HG03439 (cell line): Measurements from ENCODE around the gene TMEM168.
"Not testable (repeated sequence)": the region's sequence is repeated elsewhere in the genome, so short reads cannot be mapped to it uniquely, and the experiment has no call there.

Experiments
- ATAC-seq: cut with Tn5 transposase; IDR thresholded peaks from one replicate; pipeline ENCODE4 v1.9.1; 2021; ENCODE audit warnings: mild to moderate bottlenecking, moderate library complexity; ENCODE audit not compliant: unreplicated experiment

Gene TMEM168, protein sequence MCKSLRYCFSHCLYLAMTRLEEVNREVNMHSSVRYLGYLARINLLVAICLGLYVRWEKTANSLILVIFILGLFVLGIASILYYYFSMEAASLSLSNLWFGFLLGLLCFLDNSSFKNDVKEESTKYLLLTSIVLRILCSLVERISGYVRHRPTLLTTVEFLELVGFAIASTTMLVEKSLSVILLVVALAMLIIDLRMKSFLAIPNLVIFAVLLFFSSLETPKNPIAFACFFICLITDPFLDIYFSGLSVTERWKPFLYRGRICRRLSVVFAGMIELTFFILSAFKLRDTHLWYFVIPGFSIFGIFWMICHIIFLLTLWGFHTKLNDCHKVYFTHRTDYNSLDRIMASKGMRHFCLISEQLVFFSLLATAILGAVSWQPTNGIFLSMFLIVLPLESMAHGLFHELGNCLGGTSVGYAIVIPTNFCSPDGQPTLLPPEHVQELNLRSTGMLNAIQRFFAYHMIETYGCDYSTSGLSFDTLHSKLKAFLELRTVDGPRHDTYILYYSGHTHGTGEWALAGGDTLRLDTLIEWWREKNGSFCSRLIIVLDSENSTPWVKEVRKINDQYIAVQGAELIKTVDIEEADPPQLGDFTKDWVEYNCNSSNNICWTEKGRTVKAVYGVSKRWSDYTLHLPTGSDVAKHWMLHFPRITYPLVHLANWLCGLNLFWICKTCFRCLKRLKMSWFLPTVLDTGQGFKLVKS

DNA sequence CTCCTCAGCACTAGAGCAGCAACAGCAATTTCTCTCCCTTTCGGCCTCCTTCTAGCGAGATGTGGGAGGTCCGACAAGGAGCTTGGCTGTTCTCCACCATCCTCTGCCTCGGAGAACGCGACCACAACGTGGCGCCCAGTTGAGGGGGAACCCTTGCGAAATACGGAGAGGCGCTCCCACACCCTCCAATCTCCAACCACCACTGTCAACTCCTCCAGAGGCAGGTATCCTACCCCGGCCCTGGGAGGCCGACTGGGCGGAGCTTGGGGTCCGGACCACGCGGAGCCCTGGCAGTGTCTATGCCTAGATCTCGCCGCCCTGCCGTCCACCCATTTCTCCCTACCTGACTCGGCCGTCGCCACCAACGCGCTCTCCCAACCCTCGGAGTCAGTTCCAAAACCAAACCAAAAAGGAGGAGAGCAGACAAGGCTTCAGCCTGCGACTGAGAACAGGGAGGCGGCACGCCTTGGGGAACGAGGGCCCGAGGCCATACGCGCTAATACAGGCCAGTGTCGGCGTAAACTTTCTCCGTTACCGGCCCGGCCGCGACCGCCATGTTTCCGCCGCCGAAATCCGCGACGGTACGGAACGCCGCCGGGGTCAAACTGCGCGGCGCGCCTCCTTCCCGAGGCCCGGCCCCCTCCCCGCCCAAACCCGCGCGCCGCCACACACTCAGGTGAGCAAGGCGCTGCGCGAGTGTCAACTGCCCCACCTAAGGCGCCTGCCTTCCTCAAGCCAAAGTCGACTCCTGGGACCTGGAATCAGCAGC lies at the start of gene TMEM168:
Gene TMEM168, minus strand, starts transcription at position 577 of the 769 bp plus-strand sequence. CDS start 5,568 bp downstream, outside the sequence.
- ATAC-seq: peak; percentile 86

DNA sequence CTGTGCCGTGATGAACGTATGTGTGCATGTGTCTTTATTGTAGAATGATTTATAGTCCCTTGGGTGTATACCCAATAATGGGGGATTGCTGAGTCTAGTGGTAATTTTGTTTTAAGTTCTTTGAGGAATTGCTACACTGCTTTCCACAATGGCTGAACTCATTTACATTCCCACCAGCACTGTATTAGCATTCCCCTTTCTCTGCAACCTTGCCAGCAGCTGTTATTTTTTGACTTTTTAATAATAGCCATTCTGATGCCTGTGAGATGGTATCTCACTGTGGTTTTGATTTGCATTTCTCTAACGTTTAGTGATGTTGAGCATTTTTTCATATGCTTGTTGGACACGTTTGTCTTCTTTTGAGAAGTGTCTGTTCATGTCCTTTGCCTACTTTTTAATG lies 45.7 kb upstream of the TMEM168 start:
- ATAC-seq: not testable (repeated sequence)

DNA sequence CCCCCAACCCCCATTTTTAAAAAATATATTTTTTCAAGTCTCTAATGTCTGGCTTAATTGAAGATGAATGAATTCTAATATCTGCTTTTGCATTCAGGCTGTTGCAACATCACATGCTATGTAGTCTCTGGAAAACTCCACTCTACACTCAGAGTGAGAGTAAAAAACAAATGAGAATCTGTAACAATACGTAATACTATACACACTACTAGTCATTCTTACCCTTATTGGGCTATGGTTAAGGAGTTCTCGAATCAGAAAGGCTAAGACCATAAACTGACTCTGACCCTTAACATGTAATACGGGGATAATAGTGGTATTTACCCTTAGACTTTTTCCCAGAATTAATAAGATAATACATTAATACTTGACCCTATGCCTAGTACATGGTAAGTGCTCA lies 42.9 kb upstream of the TMEM168 start:
- ATAC-seq: no peak

DNA sequence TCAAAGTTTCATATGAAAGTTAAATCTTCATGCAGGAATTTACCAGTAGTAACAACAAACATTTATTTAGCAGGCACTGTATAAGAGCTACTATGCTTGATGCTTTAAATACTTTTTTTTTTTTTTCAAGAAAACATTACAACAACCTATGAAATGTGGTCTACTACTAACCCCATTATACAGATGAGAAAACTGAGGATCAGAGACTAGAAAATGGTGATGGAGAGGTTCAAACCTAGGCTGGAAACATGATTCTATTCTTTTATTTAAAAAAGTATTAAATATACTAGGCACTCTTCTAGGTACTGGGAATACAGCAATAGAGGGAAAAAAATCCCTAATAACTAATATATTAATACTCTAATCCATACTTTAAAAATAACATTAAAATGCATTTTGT lies 40.6 kb upstream of the TMEM168 start:
- no peak for ATAC-seq

DNA sequence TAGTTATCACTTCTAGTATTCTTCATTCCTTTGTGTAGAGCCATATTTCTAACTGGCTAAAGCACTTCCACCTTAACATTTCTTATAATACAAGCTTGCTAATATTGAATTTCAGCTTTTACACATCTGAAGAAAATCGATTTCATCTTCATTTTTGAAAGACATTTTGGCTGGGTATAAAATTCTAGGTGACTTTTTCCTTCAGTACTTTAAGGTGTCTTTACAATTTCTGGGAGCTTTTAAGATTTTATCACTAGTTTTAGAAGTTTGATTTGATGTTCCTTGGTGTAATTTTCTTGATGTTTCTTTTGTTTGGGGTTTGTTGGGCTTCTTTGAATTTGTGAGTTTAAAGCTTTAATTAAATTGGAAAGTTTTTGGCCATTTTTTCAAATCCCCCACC lies 38.5 kb upstream of the TMEM168 start:
- ATAC-seq: no peak

DNA sequence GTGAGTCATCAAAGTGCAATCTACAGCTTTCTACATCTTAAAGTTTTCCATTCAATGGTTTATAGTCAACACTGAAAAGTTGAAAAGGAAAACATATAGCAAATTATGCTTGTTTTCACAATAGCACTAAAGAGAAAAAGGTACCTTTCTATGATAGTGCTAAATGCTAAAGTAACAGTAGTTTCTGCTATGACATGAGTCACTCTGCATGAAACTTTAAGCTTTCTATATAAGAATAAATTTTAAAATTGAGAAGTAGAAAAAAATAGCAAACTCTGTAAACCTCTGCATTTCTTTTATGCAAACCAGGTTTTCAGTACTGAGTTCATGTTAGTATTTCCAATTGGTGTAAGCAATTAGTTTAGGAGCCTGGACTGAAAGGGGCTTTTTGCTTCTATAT lies 31.2 kb upstream of the TMEM168 start:
- no peak for ATAC-seq

DNA sequence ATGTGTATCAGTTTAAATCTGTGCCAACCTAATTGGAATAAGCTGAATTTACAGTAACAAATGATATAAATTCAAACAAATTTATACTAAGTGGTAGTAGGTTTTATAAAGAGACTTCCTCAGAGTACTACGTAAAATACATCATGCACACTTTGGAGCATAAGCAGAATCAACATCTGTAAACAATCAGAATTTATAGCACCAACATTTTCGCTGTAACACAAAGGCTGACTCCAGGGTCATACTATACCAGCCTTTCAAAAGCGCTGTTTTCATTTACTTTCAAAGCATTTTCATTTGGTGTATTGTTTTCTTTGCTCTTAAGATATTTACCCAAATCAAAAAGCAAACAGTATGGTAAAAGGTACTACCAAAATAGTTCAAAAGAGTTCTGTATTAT lies 29.3 kb upstream of the TMEM168 start:
- ATAC-seq: no peak

DNA sequence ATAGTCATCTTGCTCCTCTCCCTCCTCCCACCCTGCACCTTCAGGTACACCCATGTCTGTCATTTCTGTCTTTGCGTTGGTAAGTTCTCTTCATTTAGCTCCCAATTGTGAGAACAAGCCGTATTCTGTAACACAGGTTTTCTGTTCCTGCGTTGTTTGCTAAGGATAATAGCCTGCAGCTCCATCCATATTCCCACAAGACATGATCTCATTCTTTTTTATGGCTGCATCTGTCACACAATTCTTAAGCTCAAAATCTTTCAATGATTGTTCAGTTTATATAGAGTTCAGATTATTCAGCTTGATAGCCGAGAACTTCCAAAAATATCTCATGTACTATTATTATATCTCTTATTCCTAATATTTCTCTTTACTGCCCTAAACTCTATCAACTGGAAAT lies 16.0 kb upstream of the TMEM168 start:
- ATAC-seq: no peak

DNA sequence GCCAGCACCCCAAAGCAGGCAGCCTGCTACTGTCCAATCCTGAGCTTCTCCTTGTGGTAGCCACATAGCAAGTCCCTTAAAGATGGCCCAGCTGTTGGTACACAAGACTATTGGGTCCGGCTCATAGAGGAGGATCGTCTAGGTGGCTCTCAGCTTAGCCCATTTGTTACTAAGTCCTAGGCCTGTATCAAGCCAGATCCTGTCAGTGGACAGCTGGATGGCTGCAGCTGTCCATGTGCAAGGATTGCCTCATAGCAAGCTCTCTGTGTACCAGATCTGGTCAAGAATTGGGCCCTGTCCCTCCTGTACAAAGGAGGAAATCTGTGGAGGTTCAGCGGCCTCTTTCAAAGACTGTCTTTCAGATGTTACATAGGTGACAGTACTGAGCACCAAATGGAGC lies 12.2 kb upstream of the TMEM168 start:
- no peak for ATAC-seq

DNA sequence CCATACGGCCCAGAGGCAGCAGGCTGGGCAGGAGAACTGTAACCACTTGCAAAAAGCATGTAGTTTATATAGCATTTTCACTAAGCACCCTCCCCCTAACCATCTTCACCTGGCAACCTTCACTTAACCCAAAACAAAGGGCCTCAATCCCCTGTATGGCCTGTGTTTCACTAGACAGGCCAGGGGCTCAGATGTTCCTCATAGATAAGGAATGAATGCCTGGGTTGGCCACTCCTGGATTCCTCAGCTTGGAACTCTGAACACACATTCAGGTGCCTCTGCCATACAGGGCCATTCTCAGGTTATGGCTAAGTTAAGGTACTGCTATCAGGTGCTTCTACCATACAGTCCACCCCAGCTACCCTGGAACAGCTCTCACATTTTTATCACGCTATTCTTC lies 10.3 kb upstream of the TMEM168 start:
- no peak for ATAC-seq

DNA sequence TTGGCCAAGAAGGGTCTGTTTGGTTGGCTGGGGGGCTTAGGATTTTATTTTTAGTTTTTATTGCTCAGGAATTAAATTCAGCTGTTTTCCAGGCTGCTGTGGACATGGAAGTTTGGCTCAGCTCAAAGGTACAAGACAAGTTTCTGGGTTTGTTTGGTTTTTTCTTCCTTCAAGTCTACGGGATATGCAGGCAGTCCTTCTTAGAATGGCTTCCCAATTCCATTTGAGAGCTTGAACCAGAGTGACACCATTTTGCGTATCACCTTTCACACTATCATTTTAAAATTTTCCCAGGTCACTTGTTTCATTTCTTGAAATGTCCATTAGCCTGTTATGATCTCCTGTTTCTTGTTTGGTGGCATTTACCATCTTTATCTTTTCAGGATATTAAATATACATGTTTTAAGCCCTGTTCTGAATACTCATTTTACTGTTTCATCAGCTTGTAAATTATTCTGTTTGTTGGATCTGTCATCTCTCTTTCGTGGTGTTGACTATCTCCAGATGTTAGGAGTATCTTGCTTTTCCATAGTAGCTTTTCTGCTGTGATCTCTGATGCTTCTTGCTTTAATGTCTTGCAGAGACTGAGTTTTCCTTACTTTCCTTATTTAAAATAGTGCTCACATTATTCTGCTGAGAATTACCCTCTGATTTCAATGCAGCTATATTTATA lies 9.4 kb upstream of the TMEM168 start:
- ATAC-seq: no peak

DNA sequence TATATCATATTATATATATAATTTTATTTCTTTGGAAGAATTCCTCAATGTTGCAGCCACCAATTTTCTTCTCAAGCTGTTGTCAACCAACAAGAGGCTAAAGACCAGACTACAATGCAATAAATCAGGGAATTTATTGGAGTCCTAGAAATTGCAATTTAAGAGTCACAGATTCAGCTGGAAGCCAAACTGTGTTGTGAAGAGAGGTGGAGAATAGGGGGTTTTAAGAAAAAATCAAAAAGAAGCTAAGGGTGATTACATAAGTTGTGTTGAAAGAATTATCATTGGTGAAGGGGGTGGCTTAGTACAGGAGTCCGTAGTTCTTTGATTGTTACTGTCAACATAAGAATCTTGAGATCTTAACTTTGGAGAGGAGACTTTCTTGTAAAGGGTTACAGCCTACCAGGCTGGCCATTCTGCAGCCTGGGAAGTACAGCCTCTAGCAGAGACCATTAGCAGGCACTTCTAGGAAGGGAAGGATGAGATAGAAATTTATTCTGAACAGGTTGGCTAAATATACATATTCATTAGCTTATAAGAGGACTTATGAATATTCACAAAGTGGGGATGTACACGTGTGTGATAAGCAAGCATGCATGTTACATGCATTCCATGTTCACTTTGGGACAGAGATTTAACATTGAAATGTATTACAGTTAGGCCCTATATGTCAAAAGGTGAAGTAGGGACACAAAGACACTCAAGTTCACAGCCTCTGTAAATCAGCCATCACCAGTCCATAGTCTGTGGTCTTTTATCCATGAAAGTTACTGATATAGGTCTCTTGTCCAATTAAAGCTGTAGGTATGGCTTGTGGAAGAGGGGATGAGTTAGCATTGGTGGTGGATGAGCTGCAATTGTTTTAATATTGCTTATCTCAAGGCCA lies 8.3 kb upstream of the TMEM168 start:
- no peak for ATAC-seq

DNA sequence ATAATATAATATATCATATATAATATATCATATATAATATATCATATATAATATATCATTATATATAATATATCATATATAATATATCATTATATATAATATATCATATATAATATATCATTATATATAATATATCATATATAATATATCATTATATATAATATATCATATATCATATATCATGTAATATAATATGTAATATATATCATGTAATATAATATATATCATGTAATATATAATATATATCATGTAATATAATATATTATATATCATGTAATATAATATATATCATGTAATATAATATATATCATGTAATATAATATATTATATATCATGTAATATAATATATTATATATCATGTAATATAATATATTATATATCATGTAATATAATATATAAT lies 6.4 kb upstream of the TMEM168 start:
- not testable (repeated sequence) for ATAC-seq

DNA sequence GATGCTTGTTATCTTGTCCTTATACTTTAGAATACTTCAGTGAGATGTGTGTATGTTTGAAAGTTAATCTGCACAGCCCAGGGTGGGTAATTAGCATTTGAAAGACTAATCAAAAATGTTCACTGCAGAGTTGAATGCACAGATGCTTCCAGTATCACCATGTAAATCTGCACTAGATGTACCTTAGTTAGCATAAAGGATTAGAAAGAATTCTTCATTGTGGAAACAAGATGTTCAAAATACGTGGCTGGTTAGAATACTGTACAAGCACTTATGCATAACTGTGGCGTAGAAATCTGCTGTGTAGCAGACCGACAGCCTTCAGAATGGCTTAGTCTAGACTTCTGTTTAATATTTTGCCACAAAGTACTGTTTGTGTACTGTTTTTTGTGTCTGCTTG lies 2.2 kb upstream of the TMEM168 start:
- ATAC-seq: no peak

DNA sequence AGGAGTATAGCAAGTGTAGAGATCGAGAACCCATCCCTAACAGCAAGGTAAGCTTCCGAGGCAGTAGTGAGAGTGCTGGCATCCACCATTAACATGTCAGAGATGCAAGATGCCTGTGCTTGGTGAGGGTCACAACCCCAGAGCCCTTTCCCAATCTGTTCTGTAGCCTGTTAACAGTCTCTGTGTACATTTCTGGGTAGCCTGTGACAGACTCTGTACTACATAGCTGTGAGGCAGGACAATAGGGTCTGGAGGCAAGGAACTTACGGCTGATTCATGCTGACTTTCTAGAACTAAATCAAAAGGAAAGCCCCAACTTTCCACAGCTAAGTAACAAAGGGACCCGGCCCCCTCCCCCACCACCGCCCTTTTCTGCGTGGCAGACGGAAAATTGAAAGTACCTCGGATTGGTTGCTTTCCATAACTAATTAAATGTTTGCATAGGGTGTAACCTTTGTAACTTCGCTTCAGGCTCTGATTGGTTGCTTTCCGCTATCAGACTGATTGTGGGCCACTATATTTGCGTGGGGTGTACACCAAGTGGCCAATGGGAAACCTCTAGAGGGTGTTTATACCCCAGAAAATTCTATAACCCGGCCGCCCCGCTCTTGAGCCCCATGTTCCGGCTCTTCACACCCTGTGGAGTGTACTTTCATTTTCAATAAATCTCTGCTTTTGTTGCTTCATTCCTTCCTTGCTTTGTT lies 1.4 kb upstream of the TMEM168 start:
- ATAC-seq: no peak

DNA sequence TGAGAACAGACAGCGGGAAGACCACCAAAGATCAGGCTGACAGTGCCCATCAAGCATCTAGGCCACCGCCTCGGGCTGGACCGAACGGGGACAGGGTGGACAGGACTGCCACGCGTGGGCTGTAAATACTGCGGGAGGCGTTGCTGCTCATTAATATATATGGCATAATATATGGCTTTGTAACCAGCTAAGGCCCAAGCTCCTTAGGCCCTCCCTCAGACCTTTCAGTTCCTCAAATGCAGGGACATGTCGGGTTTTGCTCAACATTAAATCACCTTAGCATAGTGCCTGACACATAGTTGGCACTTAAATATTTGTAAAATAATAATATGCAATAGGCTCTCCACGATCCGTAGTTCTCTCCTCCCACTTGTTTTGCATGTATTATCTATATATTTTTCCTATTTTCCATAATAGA lies 402 bp upstream of the TMEM168 start:
- ATAC-seq: peak; percentile 49

DNA sequence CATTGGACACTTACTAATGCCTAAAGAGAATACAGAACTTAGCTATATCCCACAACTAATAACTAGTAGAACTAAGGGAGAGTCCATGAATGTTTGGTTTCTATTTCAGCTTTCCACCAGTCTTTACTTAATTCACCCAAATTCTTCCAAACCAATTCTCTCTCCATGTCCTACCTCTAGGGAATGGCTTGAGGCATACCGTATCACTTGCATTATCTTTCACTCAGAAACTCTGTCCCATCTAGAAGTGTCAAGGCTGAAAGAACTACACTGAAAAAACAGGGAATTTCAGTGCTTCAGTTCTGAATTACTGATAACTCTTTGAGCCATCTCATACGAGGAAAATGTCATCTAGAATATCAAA lies 758 bp downstream of the TMEM168 start:
- no peak for ATAC-seq

DNA sequence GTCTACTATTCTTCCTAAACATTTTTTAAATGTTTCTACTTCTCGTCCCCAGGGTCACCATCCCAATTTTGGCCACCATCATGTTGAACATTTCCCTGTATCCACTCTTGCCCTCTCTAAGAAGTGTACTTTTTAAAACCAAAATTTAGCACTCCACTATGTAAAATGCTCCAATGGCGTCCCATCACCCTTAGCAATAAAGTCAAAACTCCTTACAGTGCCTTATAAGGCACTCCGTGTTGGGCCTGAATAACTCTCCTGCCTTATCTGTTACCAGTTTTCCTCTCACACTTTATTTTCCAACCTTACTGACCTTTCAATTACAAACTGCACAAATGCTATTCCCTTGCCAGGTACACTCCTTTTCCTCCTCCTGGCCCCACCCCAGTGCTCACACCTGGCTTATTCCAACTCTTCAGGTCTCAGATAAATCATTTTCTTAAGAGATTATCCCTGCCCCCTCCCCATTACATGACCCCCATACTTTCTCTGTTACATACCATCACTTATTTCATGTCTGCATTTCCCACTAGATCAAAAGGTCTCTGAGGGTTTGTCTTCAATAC lies 1.3 kb downstream of the TMEM168 start:
- no peak for ATAC-seq

DNA sequence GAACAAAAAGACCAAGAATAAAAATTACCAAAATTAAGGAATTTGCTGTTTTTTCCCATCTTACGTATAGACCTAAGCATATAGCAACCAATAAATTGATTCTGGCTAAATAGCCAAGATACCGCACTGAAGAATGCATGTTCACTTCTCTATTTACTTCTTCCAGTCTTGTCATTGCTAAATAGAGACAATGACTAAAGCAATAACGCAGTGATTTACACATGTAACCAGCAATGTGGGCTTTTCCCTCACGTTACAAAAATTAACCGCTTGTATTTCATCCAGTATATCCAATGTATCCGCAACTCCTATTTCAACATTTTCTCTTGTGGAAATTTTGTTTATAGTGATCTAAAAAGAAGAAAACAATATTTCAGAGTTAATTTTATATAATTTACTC lies 5.6 kb downstream of the TMEM168 start:
- no peak for ATAC-seq
